HG03520 (cell line): ENCODE results near the gene ACSL3.

ENCODE experiments used
- ATAC-seq: cut with Tn5 transposase; IDR thresholded peaks from one replicate; pipeline ENCODE4 v1.9.1; 2021; ENCODE audit warnings: mild to moderate bottlenecking, moderate library complexity; ENCODE audit not compliant: unreplicated experiment

ACSL3 gene

GRCh38 chr2:222939208-222939856, 78.5 kb downstream of the ACSL3 start:
- peak; percentile 89 for ATAC-seq

GRCh38 chr2:222939979-222940378, 79.1 kb downstream of the ACSL3 start:
- ATAC-seq = no peak

GRCh38 chr2:222941510-222942032, 80.7 kb downstream of the ACSL3 start:
- no peak for ATAC-seq

- ATAC-seq = no peak
These were observed 81.7 kb downstream of the ACSL3 start for GRCh38 chr2:222942561-222942960.

GRCh38 chr2:222942977-222943376, 82.1 kb downstream of the ACSL3 start:
- no peak for ATAC-seq

GRCh38 chr2:222943820-222944219, 83.0 kb downstream of the ACSL3 start:
- peak; percentile 74 for ATAC-seq

- no peak for ATAC-seq
These were observed 83.7 kb downstream of the ACSL3 start for GRCh38 chr2:222944552-222944951.

- no peak for ATAC-seq
These were observed 84.3 kb downstream of the ACSL3 start for GRCh38 chr2:222944971-222945740.

- no peak for ATAC-seq
These were observed 85.1 kb downstream of the ACSL3 start for GRCh38 chr2:222945887-222946286.

GRCh38 chr2:222946700-222947287, 86.0 kb downstream of the ACSL3 start:
- ATAC-seq = no peak

- ATAC-seq = no peak
These were observed 88.2 kb downstream of the ACSL3 start for GRCh38 chr2:222949073-222949472.

GRCh38 chr2:222949690-222950323, 89.0 kb downstream of the ACSL3 start:
- ATAC-seq = no peak

GRCh38 chr2:222950638-222951285, 89.9 kb downstream of the ACSL3 start:
- no peak for ATAC-seq

- no peak for ATAC-seq
These were observed 91.4 kb downstream of the ACSL3 start for GRCh38 chr2:222952204-222952603.

- ATAC-seq = no peak
These were observed 94.2 kb downstream of the ACSL3 start for GRCh38 chr2:222955008-222955407.

GRCh38 chr2:222959358-222959757, 98.5 kb downstream of the ACSL3 start:
- ATAC-seq = no peak

GRCh38 chr2:222960126-222960525, 99.3 kb downstream of the ACSL3 start:
- peak; percentile 73 for ATAC-seq

- ATAC-seq = no peak
These were observed 102.8 kb downstream of the ACSL3 start for GRCh38 chr2:222963641-222964040.

GRCh38 chr2:222964376-222965031, 103.7 kb downstream of the ACSL3 start:
- no peak for ATAC-seq

GRCh38 chr2:222965555-222965954, 104.7 kb downstream of the ACSL3 start:
- ATAC-seq = no peak
